IgD-negative memory B cell (primary cell): Measurements from ENCODE around the gene NDUFB10. TPM values are rescaled to one million over a fixed set of nuclear protein-coding genes. Genes with fewer than 3 reads are reported as not detected.

Experiments used
- H3K27ac Mint-ChIP-seq, 3 donors: one replicate each; pipeline ENCODE4 v1.8.0; 2020 to 2022; ENCODE audit warnings: mild to moderate bottlenecking in 3 of 3, mixed read lengths in 3 of 3, moderate library complexity in 1 of 3
- H3K27me3 Mint-ChIP-seq: one replicate; pipeline ENCODE4 v1.8.0; 2021; ENCODE audit warnings: mixed read lengths
- H3K36me3 Mint-ChIP-seq: one replicate; pipeline ENCODE4 v1.8.0; 2020; ENCODE audit warnings: mild to moderate bottlenecking, mixed read lengths
- H3K4me1 Mint-ChIP-seq, 3 donors: one replicate each; pipeline ENCODE4 v1.8.0; 2020 to 2022; ENCODE audit warnings: mixed read lengths in 3 of 3, mild to moderate bottlenecking in 1 of 3
- H3K4me3 Mint-ChIP-seq, 4 donors: one replicate each; pipeline ENCODE4 v1.8.0; 2020 to 2022; ENCODE audit warnings: mild to moderate bottlenecking in 4 of 4, mixed read lengths in 4 of 4, moderate library complexity in 3 of 4
- H3K9me3 Mint-ChIP-seq, 3 donors: one replicate each; pipeline ENCODE4 v1.8.0; 2020 to 2021; ENCODE audit warnings: mixed read lengths in 3 of 3, mild to moderate bottlenecking in 1 of 3
- polyA plus RNA-seq: library from polyadenylated mRNA; unstranded; fragments of 300-500 nt; fragmentation: Illumina TruSeq; gene quantifications from one replicate; pipeline ENCODE4 v1.2.3, GENCODE V29; 2021

Gene NDUFB10
- polyA plus RNA-seq, 1 donor from 2014 or later = 204 TPM

DNA sequence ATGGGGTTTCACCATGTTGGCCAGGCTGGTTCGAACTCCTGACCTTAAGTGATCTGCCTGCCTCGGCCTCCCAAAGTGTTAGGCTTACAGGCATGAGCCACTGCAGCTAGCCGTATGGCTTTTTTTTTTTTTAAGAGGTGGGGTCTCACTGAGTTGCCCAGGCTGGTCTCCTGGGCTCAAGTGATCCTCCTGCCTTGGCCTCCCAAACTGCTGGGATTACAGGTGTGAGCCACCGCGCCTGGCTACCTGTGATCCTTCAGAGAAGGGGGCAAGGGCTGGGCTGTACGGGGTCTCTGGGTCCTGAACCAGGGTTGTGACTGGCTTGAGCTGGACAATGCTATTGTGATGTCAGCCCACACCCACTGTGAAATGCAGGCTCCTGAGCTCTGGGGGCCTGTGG, 7.1 kb downstream of the NDUFB10 start, which contains the start of gene RNF151:
RNF151 (plus strand) TSS at position 397 of the 400 bp plus-strand sequence. CDS start 26 bp downstream, outside the sequence.
- H3K36me3 Mint-ChIP-seq = peaks cover 3% of the 10 kb centered on the region
- H3K27me3 Mint-ChIP-seq = peaks cover 4% of the 10 kb centered on the region
- H3K4me1 Mint-ChIP-seq = peaks cover 14 to 23% (median 21%) of the 10 kb centered on the region in 3 donors
- H3K27ac Mint-ChIP-seq = peak within 1 kb of the TSS; percentile 95 to 100 (median 99)
- no peaks in the 10 kb centered on the region for H3K9me3 Mint-ChIP-seq
- H3K4me3 Mint-ChIP-seq = peak within 1 kb of the TSS; percentile 93 to 100 (median 96)

DNA sequence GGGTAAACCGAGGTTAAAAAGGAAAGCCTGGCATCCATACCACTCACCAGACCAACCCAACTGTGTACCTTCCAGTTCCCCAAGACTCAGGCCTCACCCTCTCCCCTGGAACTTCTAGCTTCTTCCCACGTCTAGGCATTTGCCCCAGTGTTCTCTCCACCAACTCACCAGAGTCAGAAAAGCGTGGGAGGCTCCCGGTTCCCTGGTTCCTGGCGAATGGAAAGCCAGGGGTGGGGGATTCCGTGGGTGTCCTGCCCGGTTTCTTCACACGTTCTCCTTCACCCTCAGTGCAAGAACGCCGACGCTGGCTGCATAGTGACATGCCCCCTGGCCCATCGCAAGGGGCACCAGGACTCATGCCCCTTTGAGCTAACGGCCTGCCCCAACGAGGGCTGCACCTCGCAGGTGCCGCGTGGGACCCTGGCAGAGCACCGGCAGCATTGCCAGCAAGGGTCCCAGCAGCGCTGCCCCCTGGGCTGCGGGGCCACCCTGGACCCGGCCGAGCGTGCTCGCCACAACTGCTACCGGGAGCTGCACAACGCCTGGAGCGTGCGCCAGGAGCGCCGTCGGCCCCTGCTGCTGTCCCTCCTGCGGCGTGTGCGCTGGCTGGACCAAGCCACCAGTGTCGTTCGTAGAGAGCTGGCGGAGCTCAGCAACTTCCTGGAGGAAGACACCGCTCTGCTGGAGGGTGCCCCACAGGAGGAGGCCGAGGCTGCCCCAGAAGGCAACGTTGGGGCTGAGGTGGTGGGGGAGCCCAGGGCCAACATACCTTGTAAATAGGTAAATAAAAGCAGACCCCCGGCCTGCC, 9.0 kb downstream of the NDUFB10 start:
- Mint-ChIP-seq H3K27me3 (peaks cover 4% of the 10 kb centered on the region), H3K4me1 (peaks cover 20 to 27% (median 24%) of the 10 kb centered on the region in 3 donors), H3K4me3 (peak overlapping the region in 1 of 4 donors; percentile 67), H3K27ac (no peak overlapping the region), H3K36me3 (peaks cover 3% of the 10 kb centered on the region), H3K9me3 (no peaks in the 10 kb centered on the region)

DNA sequence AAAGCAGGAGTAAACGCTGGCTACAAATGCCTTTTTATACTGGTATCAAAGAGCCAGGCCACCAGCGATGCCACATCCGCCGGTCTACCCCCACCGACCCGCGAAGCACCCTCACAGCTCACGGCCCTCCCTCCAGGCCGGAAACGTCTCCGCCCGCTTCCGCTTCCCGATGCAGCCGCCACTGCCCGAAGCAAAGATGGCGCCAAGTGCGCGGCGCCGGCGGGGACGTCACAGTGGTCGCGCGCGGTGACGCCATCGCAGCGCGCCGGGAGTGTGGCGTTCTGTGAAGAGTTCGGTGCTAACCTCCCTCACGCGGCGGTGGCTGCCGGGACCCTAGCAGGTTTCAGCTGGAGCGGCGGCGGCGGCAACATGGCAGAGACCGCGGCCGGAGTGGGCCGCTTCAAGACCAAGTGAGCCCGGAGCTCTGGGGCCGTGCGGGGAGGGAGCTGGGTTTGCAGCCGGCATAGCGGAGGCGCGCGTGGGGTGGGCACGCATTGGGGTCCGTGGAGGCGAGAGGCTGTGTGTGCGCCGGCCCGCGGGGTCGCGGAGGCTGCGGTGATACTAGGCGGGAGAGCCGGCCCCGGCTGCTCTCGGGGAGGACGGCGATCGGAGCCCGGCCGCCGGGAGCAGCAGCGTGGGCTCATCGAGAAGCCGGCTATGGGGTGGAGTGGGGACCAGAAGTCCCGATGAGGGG, 12.6 kb downstream of the NDUFB10 start, which contains the start of gene TBL3:
TBL3 (plus strand) TSS at position 258 of the 694 bp plus-strand sequence; CDS start at position 370, 112 bp downstream.
- Mint-ChIP-seq H3K27ac (peak within 1 kb of the TSS; percentile 95 to 99 (median 98)), H3K4me1 (peaks cover 9 to 12% (median 12%) of the 10 kb centered on the region in 3 donors), H3K4me3 (peak within 1 kb of the TSS; percentile 93 to 99 (median 97)), H3K9me3 (no peaks in the 10 kb centered on the region), H3K27me3 (no peaks in the 10 kb centered on the region), H3K36me3 (peaks cover 3% of the 10 kb centered on the region)

DNA sequence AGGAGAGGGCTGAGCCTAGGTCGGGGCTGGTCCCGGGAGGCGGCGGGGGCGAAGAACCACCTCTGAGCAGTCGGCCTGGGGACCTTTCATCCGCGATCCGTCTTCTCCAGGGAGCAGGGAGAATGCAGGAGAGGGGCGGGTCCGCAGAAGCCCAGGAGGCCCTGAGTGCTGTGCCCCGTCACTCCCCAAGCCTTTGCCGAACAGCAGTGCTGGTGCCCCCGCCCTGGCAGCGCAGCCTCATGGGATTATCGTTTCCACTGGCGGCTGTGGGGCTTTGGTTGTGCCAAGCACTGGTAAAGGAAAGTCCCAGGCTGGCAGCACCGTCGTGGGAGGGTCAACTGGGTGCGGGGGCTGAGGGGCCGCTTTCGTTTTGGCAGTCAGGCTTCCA, 13.1 kb downstream of the NDUFB10 start:
- H3K4me3 Mint-ChIP-seq = peak overlapping the region; percentile 93 to 99 (median 97)
- no peaks in the 10 kb centered on the region for H3K9me3 Mint-ChIP-seq
- H3K4me1 Mint-ChIP-seq = peaks cover 9 to 12% (median 12%) of the 10 kb centered on the region in 3 donors
- H3K27ac Mint-ChIP-seq = peak overlapping the region in 2 of 3 donors; percentile 98 to 99
- H3K27me3 Mint-ChIP-seq = no peaks in the 10 kb centered on the region
- peaks cover 3% of the 10 kb centered on the region for H3K36me3 Mint-ChIP-seq

DNA sequence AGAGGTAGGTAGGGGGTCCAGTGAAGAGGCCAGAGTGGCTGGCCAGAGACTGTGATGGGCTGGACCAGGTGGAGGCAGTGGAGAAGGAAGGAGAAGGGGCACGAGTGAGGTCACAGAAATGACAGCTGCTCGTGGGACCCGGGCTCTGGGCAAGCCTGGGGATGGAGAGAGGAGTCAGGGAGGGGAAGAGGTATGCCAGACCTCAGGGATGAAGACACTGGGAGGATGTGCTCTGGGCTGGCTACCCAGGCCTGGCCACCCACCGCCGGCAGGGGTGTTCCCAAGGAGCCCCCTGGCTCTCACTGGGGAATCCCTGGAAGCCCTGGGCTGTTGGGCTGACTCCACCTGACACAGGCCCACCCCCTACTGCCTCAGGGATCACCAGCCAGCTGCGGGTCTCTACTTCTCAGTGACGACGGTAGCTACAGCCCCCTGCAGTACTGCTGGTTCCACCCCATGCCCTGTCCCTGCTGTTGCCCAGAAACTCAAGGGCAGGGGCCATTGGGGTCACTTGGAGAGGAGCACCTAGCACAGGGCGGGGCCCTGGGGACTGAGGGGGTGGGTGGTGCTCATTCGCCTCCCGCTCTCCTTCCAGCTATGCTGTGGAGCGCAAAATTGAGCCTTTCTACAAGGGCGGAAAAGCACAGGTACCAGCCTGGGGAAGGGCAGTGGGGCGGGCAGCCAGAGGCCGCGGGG, 14.3 kb downstream of the NDUFB10 start:
- peaks cover 4% of the 10 kb centered on the region for H3K36me3 Mint-ChIP-seq
- peaks cover 9 to 12% (median 12%) of the 10 kb centered on the region in 3 donors for H3K4me1 Mint-ChIP-seq
- H3K4me3 Mint-ChIP-seq = peak overlapping the region in 1 of 4 donors; percentile 55
- peak overlapping the region in 2 of 3 donors; percentile 95 to 99 for H3K27ac Mint-ChIP-seq
- no peaks in the 10 kb centered on the region for H3K9me3 Mint-ChIP-seq
- H3K27me3 Mint-ChIP-seq = no peaks in the 10 kb centered on the region

DNA sequence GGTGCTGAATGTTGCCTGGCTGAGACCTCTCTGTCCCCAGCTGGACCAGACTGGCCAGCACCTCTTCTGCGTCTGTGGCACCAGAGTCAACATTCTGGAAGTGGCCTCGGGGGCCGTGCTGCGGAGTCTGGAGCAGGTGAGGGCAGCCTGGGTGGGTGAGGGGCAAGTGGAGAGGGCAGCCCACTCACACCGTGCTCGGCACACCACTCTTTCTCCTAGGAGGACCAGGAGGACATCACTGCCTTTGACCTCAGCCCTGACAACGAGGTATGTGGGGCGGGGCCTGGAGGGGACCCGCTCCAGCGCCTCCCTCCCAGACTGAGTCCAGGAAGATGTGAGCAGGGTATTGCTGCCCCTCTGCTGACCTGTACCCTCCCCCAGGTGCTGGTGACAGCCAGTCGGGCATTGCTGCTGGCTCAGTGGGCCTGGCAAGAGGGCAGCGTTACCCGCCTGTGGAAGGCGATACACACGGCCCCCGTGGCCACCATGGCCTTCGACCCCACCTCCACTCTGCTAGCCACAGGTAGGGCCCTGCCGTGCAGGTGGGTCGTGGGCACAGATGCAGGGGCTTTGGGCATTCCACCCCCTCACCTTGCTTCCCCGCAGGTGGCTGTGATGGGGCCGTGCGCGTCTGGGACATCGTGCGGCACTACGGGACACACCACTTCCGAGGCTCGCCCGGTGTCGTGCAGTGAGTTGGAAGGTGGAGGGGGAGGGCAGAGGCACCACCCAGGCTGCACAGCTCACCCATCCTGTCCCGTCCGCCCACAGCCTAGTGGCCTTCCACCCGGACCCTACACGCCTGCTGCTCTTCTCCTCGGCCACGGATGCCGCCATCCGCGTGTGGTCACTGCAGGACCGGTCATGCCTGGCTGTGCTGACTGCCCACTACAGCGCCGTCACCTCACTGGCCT, 15.1 kb downstream of the NDUFB10 start:
- H3K27ac Mint-ChIP-seq = peak overlapping the region in 1 of 3 donors; percentile 99
- H3K27me3 Mint-ChIP-seq = no peaks in the 10 kb centered on the region
- peaks cover 9 to 12% (median 12%) of the 10 kb centered on the region in 3 donors for H3K4me1 Mint-ChIP-seq
- peak overlapping the region in 1 of 4 donors; percentile 74 for H3K4me3 Mint-ChIP-seq
- H3K9me3 Mint-ChIP-seq = no peaks in the 10 kb centered on the region
- H3K36me3 Mint-ChIP-seq = peaks cover 5% of the 10 kb centered on the region

DNA sequence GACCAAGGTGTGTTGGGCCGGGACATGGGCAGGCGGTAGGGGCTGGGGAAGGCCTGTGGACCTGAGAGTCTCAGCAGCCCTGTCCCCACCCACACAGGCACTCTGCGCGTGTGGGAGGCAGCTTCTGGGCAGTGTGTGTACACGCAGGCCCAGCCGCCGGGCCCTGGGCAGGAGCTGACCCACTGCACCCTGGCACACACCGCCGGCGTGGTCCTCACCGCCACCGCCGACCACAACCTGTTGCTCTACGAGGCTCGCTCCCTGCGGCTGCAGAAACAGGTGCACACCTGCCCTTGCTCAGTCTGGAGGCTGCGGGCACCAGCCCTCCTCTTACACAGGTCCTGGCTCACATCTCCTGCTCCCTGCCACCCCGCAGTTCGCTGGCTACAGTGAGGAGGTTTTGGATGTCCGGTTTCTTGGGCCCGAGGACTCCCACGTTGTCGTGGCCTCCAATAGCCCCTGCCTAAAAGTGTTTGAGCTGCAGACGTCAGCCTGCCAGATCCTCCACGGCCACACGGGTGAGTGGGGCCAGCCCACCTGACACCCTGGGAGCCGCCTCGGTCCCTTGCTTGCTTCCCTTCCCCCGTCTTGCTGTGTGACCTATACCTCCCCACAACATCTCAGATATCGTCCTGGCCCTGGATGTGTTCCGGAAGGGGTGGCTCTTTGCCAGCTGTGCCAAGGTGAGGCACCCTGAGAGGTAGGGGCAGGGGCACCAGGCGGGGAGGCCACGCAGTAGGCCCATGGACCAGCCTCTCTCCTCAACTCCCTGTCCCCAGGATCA, 16.3 kb downstream of the NDUFB10 start:
- peaks cover 9 to 12% (median 12%) of the 10 kb centered on the region in 3 donors for H3K4me1 Mint-ChIP-seq
- H3K4me3 Mint-ChIP-seq = peak overlapping the region in 1 of 4 donors; percentile 35
- peak overlapping the region; percentile 43 to 73 (median 46) for H3K27ac Mint-ChIP-seq
- no peaks in the 10 kb centered on the region for H3K9me3 Mint-ChIP-seq
- peaks cover 6% of the 10 kb centered on the region for H3K27me3 Mint-ChIP-seq
- peaks cover 5% of the 10 kb centered on the region for H3K36me3 Mint-ChIP-seq

DNA sequence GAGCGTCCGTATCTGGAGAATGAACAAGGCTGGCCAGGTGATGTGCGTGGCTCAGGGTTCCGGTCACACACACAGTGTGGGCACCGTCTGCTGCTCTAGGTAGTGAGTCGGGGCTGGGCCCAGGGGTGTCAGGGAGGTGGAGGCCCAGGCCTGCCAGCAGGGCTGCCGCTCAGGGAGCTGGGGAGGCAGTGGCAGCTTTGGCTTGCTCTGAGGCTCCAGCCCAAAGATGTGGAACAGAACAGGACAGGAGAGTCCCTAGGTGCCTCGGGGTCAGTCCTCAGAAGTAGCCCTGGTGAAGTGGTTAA, 16.8 kb downstream of the NDUFB10 start:
- peak overlapping the region in 1 of 4 donors; percentile 35 for H3K4me3 Mint-ChIP-seq

DNA sequence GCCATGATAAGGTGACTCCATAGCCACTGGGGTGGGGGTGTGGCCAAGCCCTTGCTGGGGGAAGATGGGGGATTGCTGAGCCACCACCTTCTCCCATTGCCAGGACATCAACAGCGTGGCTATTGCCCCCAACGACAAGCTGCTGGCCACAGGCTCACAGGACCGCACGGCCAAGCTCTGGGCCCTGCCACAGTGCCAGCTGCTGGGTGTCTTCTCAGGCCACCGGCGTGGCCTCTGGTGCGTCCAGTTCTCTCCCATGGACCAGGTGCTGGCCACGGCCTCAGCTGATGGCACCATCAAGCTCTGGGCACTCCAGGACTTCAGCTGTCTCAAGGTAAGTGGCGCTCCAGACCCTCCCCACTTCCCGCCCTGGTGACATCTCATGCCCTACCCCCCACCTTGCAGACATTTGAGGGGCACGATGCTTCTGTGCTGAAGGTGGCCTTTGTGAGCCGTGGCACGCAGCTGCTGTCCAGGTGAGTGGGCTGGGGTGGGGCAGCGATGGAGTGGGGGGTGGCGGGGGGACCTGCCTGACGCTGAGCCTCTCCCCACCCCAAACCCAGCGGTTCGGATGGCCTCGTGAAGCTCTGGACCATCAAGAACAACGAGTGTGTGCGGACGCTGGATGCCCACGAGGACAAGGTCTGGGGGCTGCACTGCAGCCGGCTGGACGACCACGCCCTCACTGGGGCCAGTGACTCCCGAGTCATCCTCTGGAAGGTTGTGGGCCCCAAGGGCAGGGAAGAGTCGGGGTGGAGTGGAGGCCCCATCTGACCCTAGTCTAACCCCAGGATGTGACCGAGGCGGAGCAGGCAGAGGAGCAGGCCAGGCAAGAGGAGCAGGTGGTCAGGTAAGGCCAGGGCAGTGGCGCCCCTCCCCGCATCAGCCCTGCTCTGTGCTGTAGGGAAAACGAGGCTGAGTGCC, 17.9 kb downstream of the NDUFB10 start:
- no peak overlapping the region for H3K27ac Mint-ChIP-seq
- H3K27me3 Mint-ChIP-seq = peaks cover 15% of the 10 kb centered on the region
- H3K36me3 Mint-ChIP-seq = peaks cover 2% of the 10 kb centered on the region
- no peaks in the 10 kb centered on the region for H3K9me3 Mint-ChIP-seq
- peaks cover 0 to 3% (median 3%) of the 10 kb centered on the region in 3 donors for H3K4me1 Mint-ChIP-seq
- H3K4me3 Mint-ChIP-seq = no peak overlapping the region

More for the DNA sequence above, 16.8 kb downstream of the NDUFB10 start:
- Mint-ChIP-seq H3K9me3 (no peaks in the 10 kb centered on the region), H3K27me3 (peaks cover 11% of the 10 kb centered on the region), H3K36me3 (peaks cover 5% of the 10 kb centered on the region), H3K27ac (peak overlapping the region in 2 of 3 donors; percentile 43 to 73), H3K4me1 (peaks cover 9 to 10% (median 9%) of the 10 kb centered on the region in 3 donors)

DNA sequence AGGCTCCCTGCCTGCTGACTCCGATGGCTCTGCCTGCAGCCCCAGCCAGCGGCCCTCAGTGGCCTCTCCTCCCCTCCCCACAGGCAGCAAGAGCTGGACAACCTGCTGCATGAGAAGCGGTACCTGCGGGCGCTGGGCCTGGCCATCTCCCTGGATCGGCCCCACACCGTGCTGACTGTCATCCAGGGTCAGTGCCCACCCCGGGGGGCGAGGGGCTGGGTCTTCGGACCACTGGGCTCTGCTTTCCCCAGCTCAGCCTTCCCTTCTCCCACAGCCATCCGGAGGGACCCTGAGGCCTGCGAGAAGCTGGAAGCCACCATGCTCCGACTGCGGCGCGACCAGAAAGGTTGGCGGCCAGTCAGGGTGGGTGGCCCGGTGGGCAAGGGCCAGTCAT, 18.5 kb downstream of the NDUFB10 start:
- H3K27me3 Mint-ChIP-seq = peaks cover 18% of the 10 kb centered on the region
- H3K4me3 Mint-ChIP-seq = no peak overlapping the region
- H3K9me3 Mint-ChIP-seq = no peaks in the 10 kb centered on the region
- peaks cover 0 to 1% (median under 1%) of the 10 kb centered on the region in 3 donors for H3K4me1 Mint-ChIP-seq
- peaks cover 2% of the 10 kb centered on the region for H3K36me3 Mint-ChIP-seq
- H3K27ac Mint-ChIP-seq = no peak overlapping the region

DNA sequence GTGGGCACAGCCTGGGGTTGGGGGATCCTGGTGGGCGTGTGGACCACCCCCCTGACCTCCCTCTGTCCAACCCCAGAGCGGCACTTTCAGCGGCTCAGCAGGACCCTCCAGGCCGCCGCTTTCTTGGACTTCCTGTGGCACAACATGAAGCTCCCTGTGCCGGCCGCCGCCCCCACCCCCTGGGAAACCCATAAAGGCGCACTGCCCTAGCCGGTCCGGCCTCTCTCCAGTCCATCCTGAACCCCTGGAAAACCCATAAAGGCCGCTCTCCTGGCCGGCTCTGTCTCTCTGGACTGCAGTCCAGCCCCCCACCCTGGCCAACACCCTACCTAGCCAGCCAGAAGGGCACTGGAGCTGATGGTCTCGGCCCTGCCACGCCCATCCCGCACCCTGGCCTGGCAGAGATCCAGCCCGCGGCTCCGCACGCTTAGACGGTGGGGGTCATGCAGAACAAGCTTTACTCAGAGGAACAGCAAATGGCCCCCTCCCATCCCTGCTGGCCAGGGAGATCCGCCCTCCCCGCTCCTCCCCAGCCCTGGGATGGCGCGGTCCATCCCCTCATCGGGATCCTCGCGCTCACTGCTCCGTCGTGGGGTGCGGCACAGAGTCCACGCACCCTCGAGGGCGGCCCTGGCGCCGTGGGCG, 19.3 kb downstream of the NDUFB10 start:
- H3K9me3 Mint-ChIP-seq = no peaks in the 10 kb centered on the region
- H3K36me3 Mint-ChIP-seq = peaks cover 2% of the 10 kb centered on the region
- H3K27me3 Mint-ChIP-seq = peaks cover 20% of the 10 kb centered on the region
- peak overlapping the region in 1 of 4 donors; percentile 71 for H3K4me3 Mint-ChIP-seq
- peaks cover 0 to 2% (median 0%) of the 10 kb centered on the region in 3 donors for H3K4me1 Mint-ChIP-seq
- H3K27ac Mint-ChIP-seq = no peak overlapping the region
